ENCODE results near the gene NINJ1.

- TF ChIP-seq CTCF (IDR thresholded peaks at IDR 0.05) (no peak), POLR2A (IDR thresholded peaks at IDR 0.05) (no peak)
Measured at GRCh38 chr9:93164085-93164484, 30.0 kb upstream of the NINJ1 start.
